ENCODE measurements around the gene DRG1.

DRG1 gene

GRCh38 chr22:31440681-31441080, 41.3 kb downstream of the DRG1 start:
- H3K4me1 ChIP-seq (ENCODE audit: control insufficient read depth in 1 of 2, insufficient read depth in 2 of 2, low read length in 2 of 2): no peaks in the 10 kb centered on the region
- H4K8ac ChIP-seq (ENCODE audit: low read depth, low read length): no peak overlapping the region
- no peak for DNase-seq
- no peak overlapping the region for H3K4me2 ChIP-seq (ENCODE audit: low read length)
- no peak overlapping the region for H2AFZ ChIP-seq (ENCODE audit: insufficient read depth, low read length, poor library complexity)
- H3K4me3 ChIP-seq (ENCODE audit: low read depth, low read length): no peak overlapping the region
- H4K12ac ChIP-seq (ENCODE audit: low read depth, low read length): no peak overlapping the region
- no peak overlapping the region for H2AK5ac ChIP-seq (ENCODE audit: low read length)
- H3K18ac ChIP-seq (ENCODE audit: low read length): no peak overlapping the region
- peaks cover 28 to 69% of the 10 kb centered on the region in 2 experiments for H3K36me3 ChIP-seq (ENCODE audit: control insufficient read depth in 1 of 2, insufficient read depth in 2 of 2, low read length in 2 of 2)
- H3K27ac ChIP-seq (ENCODE audit: low read depth, low read length): no peak overlapping the region
- no peaks in the 10 kb centered on the region for H3K79me2 ChIP-seq (ENCODE audit: control insufficient read depth, insufficient read depth, low read length, poor library complexity)
- H2BK12ac ChIP-seq (ENCODE audit: low read length): no peak overlapping the region
- H4K91ac ChIP-seq (ENCODE audit: low read depth, low read length): no peak overlapping the region
- H3K23ac ChIP-seq (ENCODE audit: low read length): no peak overlapping the region
- H3K79me1 ChIP-seq (ENCODE audit: low read length): no peaks in the 10 kb centered on the region
- H3K9me3 ChIP-seq (ENCODE audit: insufficient read depth, low read depth, low read length): no peaks in the 10 kb centered on the region
- no peak overlapping the region for H2BK5ac ChIP-seq (ENCODE audit: low read depth, low read length, poor library complexity)
- no peak overlapping the region for H3K14ac ChIP-seq (ENCODE audit: low read length)
- H2BK120ac ChIP-seq (ENCODE audit: insufficient read depth, low read length, poor library complexity): no peak overlapping the region
- no peak overlapping the region for H3K4ac ChIP-seq (ENCODE audit: low read depth, low read length)
- H3K9ac ChIP-seq (ENCODE audit: low read length): no peak overlapping the region
- no CpG with 5 or more reads among the region's 7 CpGs for WGBS (ENCODE audit: extremely low coverage, insufficient coverage, insufficient read length)
- no peaks in the 10 kb centered on the region for H3K27me3 ChIP-seq (ENCODE audit: insufficient read depth, low read length)

DNA sequence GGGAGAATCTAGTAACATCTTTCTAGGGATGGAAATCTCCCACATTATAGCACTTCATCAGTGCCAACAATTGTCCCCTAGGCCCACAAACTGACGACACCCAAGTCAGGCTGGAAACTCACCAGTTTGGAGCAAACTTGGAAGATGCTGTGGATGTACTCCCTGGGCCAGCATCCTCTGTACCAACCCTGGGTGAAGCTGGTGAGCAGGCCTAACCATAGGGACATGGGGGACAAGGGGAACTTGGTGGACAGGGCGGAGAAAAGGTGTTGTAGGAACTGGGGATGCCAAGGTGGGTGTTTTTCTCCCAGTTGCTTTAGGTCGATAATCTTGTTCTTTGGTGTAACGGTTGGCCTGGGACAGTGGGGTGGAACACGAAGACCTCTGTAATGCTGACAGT, 42.2 kb downstream of the DRG1 start:
- Histone ChIP-seq H2BK12ac (ENCODE audit: low read length) (no peak overlapping the region), H3K4me3 (ENCODE audit: low read depth, low read length) (no peak overlapping the region), H3K4ac (ENCODE audit: low read depth, low read length) (no peak overlapping the region), H4K12ac (ENCODE audit: low read depth, low read length) (no peak overlapping the region), H3K4me2 (ENCODE audit: low read length) (no peak overlapping the region), H2BK5ac (ENCODE audit: low read depth, low read length, poor library complexity) (no peak overlapping the region), H3K14ac (ENCODE audit: low read length) (no peak overlapping the region), H3K27ac (ENCODE audit: low read depth, low read length) (no peak overlapping the region), H3K36me3 (ENCODE audit: control insufficient read depth in 1 of 2, insufficient read depth in 2 of 2, low read length in 2 of 2) (peaks cover 25 to 61% of the 10 kb centered on the region in 2 experiments), H3K9me3 (ENCODE audit: insufficient read depth, low read depth, low read length) (no peaks in the 10 kb centered on the region), H3K79me2 (ENCODE audit: control insufficient read depth, insufficient read depth, low read length, poor library complexity) (no peaks in the 10 kb centered on the region), H3K18ac (ENCODE audit: low read length) (no peak overlapping the region), H4K8ac (ENCODE audit: low read depth, low read length) (no peak overlapping the region), H3K23ac (ENCODE audit: low read length) (no peak overlapping the region), H3K79me1 (ENCODE audit: low read length) (no peaks in the 10 kb centered on the region), H4K91ac (ENCODE audit: low read depth, low read length) (no peak overlapping the region), H2AFZ (ENCODE audit: insufficient read depth, low read length, poor library complexity) (no peak overlapping the region), H2BK120ac (ENCODE audit: insufficient read depth, low read length, poor library complexity) (no peak overlapping the region), H3K4me1 (ENCODE audit: control insufficient read depth in 1 of 2, insufficient read depth in 2 of 2, low read length in 2 of 2) (no peaks in the 10 kb centered on the region), H3K9ac (ENCODE audit: low read length) (no peak overlapping the region), H3K27me3 (ENCODE audit: insufficient read depth, low read length) (no peaks in the 10 kb centered on the region), H2AK5ac (ENCODE audit: low read length) (no peak overlapping the region)
- no CpG with 5 or more reads among the region's 5 CpGs for WGBS (ENCODE audit: extremely low coverage, insufficient coverage, insufficient read length)
- DNase-seq: no peak

DNA sequence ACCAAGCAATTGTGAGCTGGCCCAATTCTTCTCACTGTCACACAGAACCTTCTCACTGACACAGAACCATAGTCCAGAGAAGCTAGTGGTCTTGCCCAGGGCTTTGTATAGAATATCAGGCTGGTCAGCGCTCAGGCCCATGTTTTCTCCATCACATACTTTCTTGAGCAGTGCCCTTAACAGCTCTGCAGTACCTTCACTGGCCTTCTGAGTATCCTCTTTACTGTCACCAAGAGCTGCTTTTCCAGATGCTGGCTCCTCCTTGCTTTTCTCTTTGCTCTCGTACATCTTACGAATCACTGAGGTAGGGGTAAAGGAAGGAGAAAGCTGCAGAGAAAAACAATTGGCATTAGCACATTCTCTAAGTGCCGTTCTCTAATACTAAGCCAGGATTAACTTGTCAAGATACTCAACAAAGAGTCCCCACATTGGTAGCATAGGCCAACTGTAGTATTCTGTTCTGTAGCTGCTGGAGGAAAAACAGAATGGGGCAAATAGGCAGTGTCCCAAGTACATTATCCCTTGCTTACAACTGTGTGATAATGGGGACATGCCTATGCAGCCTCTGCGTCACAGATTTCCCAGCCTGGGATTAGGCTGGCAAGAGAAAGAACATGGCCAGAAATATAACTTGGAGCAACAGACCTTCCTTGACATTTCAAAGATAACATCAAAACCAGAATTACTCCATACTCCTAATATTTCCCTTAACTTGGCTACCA, 43.5 kb downstream of the DRG1 start:
- no peak overlapping the region for H2AK5ac ChIP-seq (ENCODE audit: low read length)
- H3K27ac ChIP-seq (ENCODE audit: low read depth, low read length): no peak overlapping the region
- peaks cover 27 to 54% of the 10 kb centered on the region in 2 experiments for H3K36me3 ChIP-seq (ENCODE audit: control insufficient read depth in 1 of 2, insufficient read depth in 2 of 2, low read length in 2 of 2)

DNA sequence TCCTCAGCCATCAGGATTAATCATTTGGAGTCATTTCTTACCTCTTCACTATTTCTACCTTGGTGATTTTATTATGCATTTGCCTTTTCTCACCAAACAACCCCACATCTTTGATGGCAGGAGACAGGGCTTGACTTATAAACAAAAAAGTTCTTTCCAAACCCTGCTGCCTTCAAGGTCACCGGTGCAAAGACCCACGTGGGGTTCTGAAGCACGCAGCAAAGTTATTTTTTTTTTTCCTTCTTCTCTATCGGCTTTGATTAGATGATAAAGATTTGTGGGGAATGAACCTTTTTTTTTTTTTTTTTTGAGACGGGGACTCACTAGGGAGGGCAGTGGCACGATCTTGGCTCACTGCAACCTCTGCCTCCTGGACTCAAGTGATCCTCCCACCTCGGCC, 44.1 kb downstream of the DRG1 start:
- H3K9ac ChIP-seq (ENCODE audit: low read length): no peak overlapping the region
- no peaks in the 10 kb centered on the region for H3K4me1 ChIP-seq (ENCODE audit: control insufficient read depth in 1 of 2, insufficient read depth in 2 of 2, low read length in 2 of 2)
- H2BK120ac ChIP-seq (ENCODE audit: insufficient read depth, low read length, poor library complexity): no peak overlapping the region
- H3K18ac ChIP-seq (ENCODE audit: low read length): no peak overlapping the region
- H3K23ac ChIP-seq (ENCODE audit: low read length): no peak overlapping the region
- no peak overlapping the region for H3K4ac ChIP-seq (ENCODE audit: low read depth, low read length)
- peaks cover 30 to 57% of the 10 kb centered on the region in 2 experiments for H3K36me3 ChIP-seq (ENCODE audit: control insufficient read depth in 1 of 2, insufficient read depth in 2 of 2, low read length in 2 of 2)
- no peaks in the 10 kb centered on the region for H3K27me3 ChIP-seq (ENCODE audit: insufficient read depth, low read length)
- H3K27ac ChIP-seq (ENCODE audit: low read depth, low read length): no peak overlapping the region
- H4K91ac ChIP-seq (ENCODE audit: low read depth, low read length): no peak overlapping the region
- H2BK12ac ChIP-seq (ENCODE audit: low read length): no peak overlapping the region
- DNase-seq: no peak
- H2AFZ ChIP-seq (ENCODE audit: insufficient read depth, low read length, poor library complexity): no peak overlapping the region
- no peak overlapping the region for H4K12ac ChIP-seq (ENCODE audit: low read depth, low read length)
- no peak overlapping the region for H2BK5ac ChIP-seq (ENCODE audit: low read depth, low read length, poor library complexity)
- no peak overlapping the region for H4K8ac ChIP-seq (ENCODE audit: low read depth, low read length)
- no peaks in the 10 kb centered on the region for H3K79me2 ChIP-seq (ENCODE audit: control insufficient read depth, insufficient read depth, low read length, poor library complexity)
- WGBS (ENCODE audit: extremely low coverage, insufficient coverage, insufficient read length): no CpG with 5 or more reads among the region's 7 CpGs
- H2AK5ac ChIP-seq (ENCODE audit: low read length): no peak overlapping the region
- H3K9me3 ChIP-seq (ENCODE audit: insufficient read depth, low read depth, low read length): no peaks in the 10 kb centered on the region
- H3K4me2 ChIP-seq (ENCODE audit: low read length): no peak overlapping the region
- H3K79me1 ChIP-seq (ENCODE audit: low read length): no peaks in the 10 kb centered on the region
- no peak overlapping the region for H3K14ac ChIP-seq (ENCODE audit: low read length)
- H3K4me3 ChIP-seq (ENCODE audit: low read depth, low read length): no peak overlapping the region

More for the DNA sequence above, 43.5 kb downstream of the DRG1 start:
- Histone ChIP-seq H2BK5ac (ENCODE audit: low read depth, low read length, poor library complexity) (no peak overlapping the region), H3K9ac (ENCODE audit: low read length) (no peak overlapping the region), H2BK120ac (ENCODE audit: insufficient read depth, low read length, poor library complexity) (no peak overlapping the region), H3K79me2 (ENCODE audit: control insufficient read depth, insufficient read depth, low read length, poor library complexity) (no peaks in the 10 kb centered on the region), H3K4me3 (ENCODE audit: low read depth, low read length) (no peak overlapping the region), H3K14ac (ENCODE audit: low read length) (no peak overlapping the region), H3K4me2 (ENCODE audit: low read length) (no peak overlapping the region), H3K79me1 (ENCODE audit: low read length) (no peaks in the 10 kb centered on the region), H3K27me3 (ENCODE audit: insufficient read depth, low read length) (no peaks in the 10 kb centered on the region), H3K23ac (ENCODE audit: low read length) (no peak overlapping the region), H4K8ac (ENCODE audit: low read depth, low read length) (no peak overlapping the region), H2AFZ (ENCODE audit: insufficient read depth, low read length, poor library complexity) (no peak overlapping the region), H2BK12ac (ENCODE audit: low read length) (no peak overlapping the region), H4K12ac (ENCODE audit: low read depth, low read length) (no peak overlapping the region), H3K18ac (ENCODE audit: low read length) (no peak overlapping the region), H4K91ac (ENCODE audit: low read depth, low read length) (no peak overlapping the region), H3K4ac (ENCODE audit: low read depth, low read length) (no peak overlapping the region), H3K4me1 (ENCODE audit: control insufficient read depth in 1 of 2, insufficient read depth in 2 of 2, low read length in 2 of 2) (no peaks in the 10 kb centered on the region), H3K9me3 (ENCODE audit: insufficient read depth, low read depth, low read length) (no peaks in the 10 kb centered on the region)
- WGBS (ENCODE audit: extremely low coverage, insufficient coverage, insufficient read length): no CpG with 5 or more reads among the region's 5 CpGs
- DNase-seq: peak in 1 of 2 donors; percentile 36

All from trophoblast cell (in vitro differentiated cells and primary cell).